T-helper 17 cell (primary cell): Measurements from ENCODE around the gene KDM4B. TPM values are rescaled to one million over a fixed set of nuclear protein-coding genes. Genes with fewer than 3 reads are reported as not detected.
"Not testable (repeated sequence)": the region's sequence is repeated elsewhere in the genome, so short reads cannot be mapped to it uniquely, and the experiment has no call there.

Experiments used
- ATAC-seq: fragments of 150-1000 bp; cut with Tn5 transposase; 2 replicates; pipeline ENCODE4 v1.10.0; 2021; ENCODE audit warnings: mild to moderate bottlenecking, moderate library complexity
- DNase-seq, 3 donors: peaks; one replicate each; pipeline versions ENCODE4 v3.0.0 to v3.0.0-alpha.2; 2020 to 2021
- H3K9me3 ChIP-seq: one replicate; pipeline ENCODE4 v1.7.0; 2013; ENCODE audit warnings: low read length, mild to moderate bottlenecking; ENCODE audit not compliant: control insufficient read depth, poor library complexity, severe bottlenecking
- H3K27ac Mint-ChIP-seq: one replicate; pipeline ENCODE4 v1.8.0; 2022; ENCODE audit warnings: mild to moderate bottlenecking, moderate library complexity, mixed read lengths
- H3K27me3 Mint-ChIP-seq: one replicate; pipeline ENCODE4 v1.8.0; 2022; ENCODE audit warnings: mixed read lengths
- H3K36me3 Mint-ChIP-seq: one replicate; pipeline ENCODE4 v1.8.0; 2022; ENCODE audit warnings: low read depth, mixed read lengths
- H3K4me1 Mint-ChIP-seq: one replicate; pipeline ENCODE4 v1.8.0; 2022; ENCODE audit warnings: mild to moderate bottlenecking, mixed read lengths
- H3K4me3 Mint-ChIP-seq: one replicate; pipeline ENCODE4 v1.8.0; 2022; ENCODE audit warnings: mild to moderate bottlenecking, moderate library complexity, mixed read lengths
- total RNA-seq, 4 donors: library from RNA in 2 of 4; stranded (reverse) in 2 of 4; gene quantifications; one replicate each; pipeline ENCODE4 v1.2.3 and lab custom pipeline; 2022 to 2026

The KDM4B gene
- total RNA-seq, 2 donors from 2014 or later: 37.6 to 42.2 TPM

DNA sequence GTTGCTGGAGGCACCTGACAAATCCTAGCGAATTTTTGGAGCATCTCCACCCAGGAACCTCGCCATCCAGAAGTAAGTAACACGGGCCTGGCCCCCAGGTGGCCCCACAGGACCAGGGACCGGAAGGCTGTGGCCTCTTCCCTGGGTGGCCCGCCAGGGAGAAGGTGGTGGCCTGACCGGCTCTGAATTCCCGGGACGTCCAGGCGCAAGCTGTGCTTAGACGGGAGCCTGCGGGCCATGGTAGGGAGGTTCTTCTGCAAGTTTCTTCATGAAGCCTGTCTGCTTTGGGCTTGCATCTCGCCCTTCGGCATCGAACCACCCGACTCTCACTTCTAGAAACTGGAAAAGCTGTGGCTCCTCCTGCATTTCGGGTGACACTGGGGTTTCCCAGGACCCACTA is 47.4 kb downstream of the KDM4B start:
- Mint-ChIP-seq H3K27me3 (no peaks in the 10 kb centered on the region), H3K4me1 (peaks cover 7% of the 10 kb centered on the region), H3K4me3 (no peak overlapping the region), H3K36me3 (no peaks in the 10 kb centered on the region), H3K27ac (no peak overlapping the region)
- ATAC-seq: no peak
- no peaks in the 10 kb centered on the region for H3K9me3 ChIP-seq
- no peak for DNase-seq

DNA sequence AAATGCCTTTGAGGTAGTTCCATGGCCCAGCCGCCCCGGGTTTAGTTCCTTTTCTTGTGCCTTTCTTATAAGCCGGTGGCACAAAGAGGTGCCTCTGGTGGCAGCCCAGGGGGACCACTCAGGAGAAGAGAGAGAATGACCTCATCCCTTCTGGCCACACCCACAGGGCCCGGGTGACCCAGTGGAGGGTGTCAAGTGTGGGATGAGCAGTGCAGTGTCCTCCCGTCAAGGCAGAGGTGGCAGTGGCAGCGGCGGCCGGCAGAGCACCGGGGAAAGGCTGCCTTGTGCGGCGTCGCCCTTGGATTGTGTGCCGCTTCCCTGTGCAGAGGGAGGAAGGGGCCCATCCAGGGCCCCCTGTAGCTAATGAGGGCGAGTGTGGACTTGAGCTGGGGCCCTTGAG is 47.9 kb downstream of the KDM4B start:
- no peaks in the 10 kb centered on the region for H3K9me3 ChIP-seq
- Mint-ChIP-seq H3K4me1 (peaks cover 9% of the 10 kb centered on the region), H3K36me3 (no peaks in the 10 kb centered on the region), H3K27me3 (no peaks in the 10 kb centered on the region), H3K27ac (no peak overlapping the region), H3K4me3 (no peak overlapping the region)
- no peak for DNase-seq
- ATAC-seq: no peak

DNA sequence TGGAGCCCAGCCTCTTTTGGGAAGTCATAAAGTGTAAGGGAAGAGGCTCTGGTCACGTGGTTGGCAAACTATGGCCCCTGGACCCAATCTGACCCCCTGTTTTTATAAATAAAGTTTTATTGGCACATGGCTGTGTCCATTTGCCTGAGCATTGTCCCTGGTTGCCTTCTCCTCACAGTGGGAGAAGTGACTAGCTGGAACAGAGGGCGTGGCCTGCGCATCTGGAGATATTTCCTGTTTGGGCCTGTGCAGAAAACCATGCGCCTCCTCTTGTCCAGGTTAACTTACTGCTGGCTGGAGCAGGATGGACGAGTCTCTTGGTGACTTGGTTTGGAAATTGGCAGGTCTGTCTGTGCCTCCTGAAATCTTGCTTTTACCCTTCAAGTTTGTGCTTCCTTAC is 48.3 kb downstream of the KDM4B start:
- Mint-ChIP-seq H3K4me1 (peaks cover 11% of the 10 kb centered on the region), H3K27ac (no peak overlapping the region), H3K36me3 (no peaks in the 10 kb centered on the region), H3K27me3 (no peaks in the 10 kb centered on the region), H3K4me3 (no peak overlapping the region)
- no peak for DNase-seq
- ATAC-seq: no peak
- H3K9me3 ChIP-seq: no peaks in the 10 kb centered on the region

- H3K9me3 ChIP-seq: no peaks in the 10 kb centered on the region
- Mint-ChIP-seq H3K36me3 (no peaks in the 10 kb centered on the region), H3K27me3 (no peaks in the 10 kb centered on the region), H3K27ac (no peak overlapping the region), H3K4me1 (peaks cover 13% of the 10 kb centered on the region), H3K4me3 (no peak overlapping the region)
- DNase-seq (no peak), ATAC-seq (no peak)
Observed at GRCh38 chr19:5018224-5019015, 49.5 kb downstream of the KDM4B start.

DNA sequence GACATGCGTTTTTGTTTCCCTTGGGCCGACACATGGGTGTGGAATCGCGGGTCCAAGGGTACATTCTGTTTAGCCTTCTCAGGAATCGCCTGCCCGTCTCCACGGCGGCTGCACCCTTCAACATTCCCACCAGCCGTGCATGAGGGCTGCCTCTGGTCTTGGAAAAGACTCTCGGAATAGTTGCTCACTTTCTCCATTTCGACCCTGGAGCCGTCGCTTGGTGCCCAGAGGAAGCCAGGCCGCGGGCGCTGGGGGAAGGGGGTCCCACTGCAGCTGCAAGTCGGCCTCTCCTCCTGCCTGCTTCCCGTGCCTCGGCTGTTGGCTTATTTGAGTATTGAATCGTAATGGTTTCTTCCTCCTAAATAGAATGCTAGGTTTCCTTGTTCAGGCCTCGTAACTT is 51.5 kb downstream of the KDM4B start:
- no peaks in the 10 kb centered on the region for H3K9me3 ChIP-seq
- H3K4me3 Mint-ChIP-seq: no peak overlapping the region
- H3K27me3 Mint-ChIP-seq: no peaks in the 10 kb centered on the region
- H3K4me1 Mint-ChIP-seq: peaks cover 13% of the 10 kb centered on the region
- DNase-seq (no peak), ATAC-seq (no peak)
- no peak overlapping the region for H3K27ac Mint-ChIP-seq
- no peaks in the 10 kb centered on the region for H3K36me3 Mint-ChIP-seq

DNA sequence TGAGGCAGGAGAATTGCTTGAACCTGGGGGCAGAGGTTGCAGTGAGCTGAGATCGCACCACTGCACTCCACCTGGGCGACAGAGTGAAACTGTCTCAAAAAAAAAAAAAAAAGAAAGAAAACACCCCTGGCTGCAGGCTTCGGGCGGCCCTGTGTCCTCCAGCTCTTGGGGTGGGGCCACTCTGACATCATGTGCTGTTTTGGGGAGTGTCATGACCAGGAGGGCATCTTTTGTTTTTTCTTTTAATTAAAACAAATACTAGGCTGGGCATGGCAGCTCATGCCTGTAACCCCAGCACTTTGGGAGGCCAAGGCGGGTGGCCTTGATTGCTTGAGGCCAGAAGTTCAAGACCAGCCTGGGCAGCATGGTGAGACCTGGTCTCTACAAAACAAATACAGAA is 52.1 kb downstream of the KDM4B start:
- Mint-ChIP-seq H3K36me3 (no peaks in the 10 kb centered on the region), H3K27ac (no peak overlapping the region), H3K27me3 (no peaks in the 10 kb centered on the region), H3K4me1 (peaks cover 10% of the 10 kb centered on the region), H3K4me3 (no peak overlapping the region)
- no peak for ATAC-seq
- DNase-seq: no peak
- no peaks in the 10 kb centered on the region for H3K9me3 ChIP-seq

GRCh38 chr19:5022066-5022860 is 53.4 kb downstream of the KDM4B start:
- no peaks in the 10 kb centered on the region for H3K36me3 Mint-ChIP-seq
- H3K4me3 Mint-ChIP-seq: no peak overlapping the region
- no peaks in the 10 kb centered on the region for H3K9me3 ChIP-seq
- no peak for DNase-seq
- no peak for ATAC-seq
- H3K4me1 Mint-ChIP-seq: peaks cover 6% of the 10 kb centered on the region
- H3K27me3 Mint-ChIP-seq: no peaks in the 10 kb centered on the region
- peak overlapping the region; percentile 29 for H3K27ac Mint-ChIP-seq

- Mint-ChIP-seq H3K27ac (no peak overlapping the region), H3K36me3 (no peaks in the 10 kb centered on the region), H3K4me3 (peak overlapping the region; percentile 21), H3K4me1 (peaks cover 6% of the 10 kb centered on the region), H3K27me3 (no peaks in the 10 kb centered on the region)
- ATAC-seq (no peak), DNase-seq (no peak)
- no peaks in the 10 kb centered on the region for H3K9me3 ChIP-seq
Observed at GRCh38 chr19:5023128-5023571, 54.2 kb downstream of the KDM4B start.

GRCh38 chr19:5024282-5024681 is 55.4 kb downstream of the KDM4B start:
- Mint-ChIP-seq H3K27me3 (no peaks in the 10 kb centered on the region), H3K4me1 (peaks cover 14% of the 10 kb centered on the region), H3K36me3 (no peaks in the 10 kb centered on the region), H3K27ac (no peak overlapping the region), H3K4me3 (no peak overlapping the region)
- DNase-seq (no peak), ATAC-seq (no peak)
- H3K9me3 ChIP-seq: no peaks in the 10 kb centered on the region

- no peaks in the 10 kb centered on the region for H3K36me3 Mint-ChIP-seq
- H3K27ac Mint-ChIP-seq: peak overlapping the region; percentile 79
- no peak for ATAC-seq
- no peak for DNase-seq
- no peaks in the 10 kb centered on the region for H3K27me3 Mint-ChIP-seq
- peaks cover 16% of the 10 kb centered on the region for H3K4me1 Mint-ChIP-seq
- no peaks in the 10 kb centered on the region for H3K9me3 ChIP-seq
- no peak overlapping the region for H3K4me3 Mint-ChIP-seq
Observed at GRCh38 chr19:5025027-5025426, 56.1 kb downstream of the KDM4B start.

DNA sequence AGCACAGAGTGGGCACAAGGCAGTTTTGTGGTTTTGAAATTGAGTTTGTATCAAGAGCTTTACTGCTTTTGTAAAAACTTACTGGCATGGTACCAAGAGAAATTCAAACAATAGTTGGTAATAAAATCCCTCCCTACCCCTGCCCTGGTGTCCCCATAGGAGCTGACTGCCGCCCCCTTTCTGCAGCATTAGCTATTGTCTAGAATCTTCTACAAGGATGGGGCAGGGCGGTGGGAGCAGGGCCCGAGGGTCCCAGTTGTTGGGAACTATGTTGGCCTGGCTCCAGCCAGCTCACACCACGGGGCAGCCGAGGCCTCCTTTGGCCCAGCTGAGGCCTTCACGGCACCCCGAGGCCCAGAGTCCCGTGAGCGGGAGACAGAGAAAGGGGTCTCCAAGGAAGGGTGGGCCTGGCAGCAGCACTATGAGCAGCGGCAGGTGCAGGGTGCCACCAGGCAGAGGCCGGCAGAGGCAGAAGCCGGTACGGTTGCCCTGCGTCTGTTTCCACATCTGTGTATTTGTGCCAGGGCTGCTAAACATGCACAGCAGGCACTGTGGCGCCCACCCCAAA is 57.9 kb downstream of the KDM4B start:
- peaks cover 15% of the 10 kb centered on the region for H3K4me1 Mint-ChIP-seq
- no peak overlapping the region for H3K4me3 Mint-ChIP-seq
- no peaks in the 10 kb centered on the region for H3K36me3 Mint-ChIP-seq
- no peak for DNase-seq
- no peaks in the 10 kb centered on the region for H3K27me3 Mint-ChIP-seq
- no peak for ATAC-seq
- H3K9me3 ChIP-seq: no peaks in the 10 kb centered on the region
- no peak overlapping the region for H3K27ac Mint-ChIP-seq

- peak overlapping the region; percentile 67 for H3K27ac Mint-ChIP-seq
- no peak for ATAC-seq
Observed at GRCh38 chr19:5028229-5028886, 59.4 kb downstream of the KDM4B start.

DNA sequence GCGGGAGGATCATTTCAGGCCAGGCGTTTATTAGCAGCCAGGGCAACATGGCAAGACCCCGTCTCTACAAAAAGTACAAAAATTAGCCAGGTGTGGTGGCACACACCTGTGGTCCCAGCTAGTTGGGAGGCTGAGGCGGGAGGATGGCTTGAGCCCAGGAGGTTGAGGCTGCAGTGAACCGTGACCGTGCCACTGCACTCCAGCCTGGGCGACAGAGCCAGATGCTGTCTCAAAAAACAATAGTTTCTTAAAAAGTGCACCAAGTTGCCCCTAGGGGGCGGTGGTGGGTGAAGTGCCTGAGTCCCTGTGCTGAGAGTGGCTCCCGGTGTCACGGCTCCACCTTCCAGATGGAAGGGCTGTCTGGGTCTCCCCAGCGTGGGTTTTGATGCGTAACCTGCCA is 60.7 kb downstream of the KDM4B start:
- peak; percentile 38 to 53 (median 46) for DNase-seq
- ATAC-seq: peak; percentile 63
- H3K27me3 Mint-ChIP-seq, H3K27ac Mint-ChIP-seq, H3K4me3 Mint-ChIP-seq, H3K9me3 ChIP-seq, H3K36me3 Mint-ChIP-seq: not testable (repeated sequence)
- peaks cover 13% of the 10 kb centered on the region for H3K4me1 Mint-ChIP-seq

More at GRCh38 chr19:5028229-5028886, 59.4 kb downstream of the KDM4B start:
- H3K4me3 Mint-ChIP-seq: no peak overlapping the region
- no peaks in the 10 kb centered on the region for H3K9me3 ChIP-seq
- no peaks in the 10 kb centered on the region for H3K36me3 Mint-ChIP-seq
- no peak for DNase-seq
- H3K27me3 Mint-ChIP-seq: no peaks in the 10 kb centered on the region
- H3K4me1 Mint-ChIP-seq: peaks cover 11% of the 10 kb centered on the region
